GM21717 (cell line): ENCODE measurements around the gene FMO3.

ENCODE experiments used
- ATAC-seq: cut with Tn5 transposase; IDR thresholded peaks from one replicate; pipeline ENCODE4 v1.9.1; 2021; ENCODE audit warnings: mild to moderate bottlenecking, moderate library complexity; ENCODE audit not compliant: unreplicated experiment

FMO3 gene

GRCh38 chr1:171090604-171091003 is at the start of gene FMO3:
Gene FMO3, plus strand, starts transcription at chr1:171090905. Its CDS starts 1,754 bp downstream, at chr1:171092659.
- no peak for ATAC-seq

- no peak for ATAC-seq
Observed at GRCh38 chr1:171048014-171048413, 42.7 kb upstream of the FMO3 start.

GRCh38 chr1:171052977-171053376 is 37.7 kb upstream of the FMO3 start:
- no peak for ATAC-seq

GRCh38 chr1:171055966-171056643 is 34.6 kb upstream of the FMO3 start:
- ATAC-seq, result no peak

GRCh38 chr1:171061425-171062143 is 29.1 kb upstream of the FMO3 start:
- ATAC-seq, result no peak

GRCh38 chr1:171062902-171063301 is 27.8 kb upstream of the FMO3 start:
- no peak for ATAC-seq

GRCh38 chr1:171075041-171075440 is 15.7 kb upstream of the FMO3 start:
- no peak for ATAC-seq

- ATAC-seq, result no peak
Observed at GRCh38 chr1:171081314-171081753, 9.4 kb upstream of the FMO3 start.

- ATAC-seq, result no peak
Observed at GRCh38 chr1:171081763-171082201, 8.9 kb upstream of the FMO3 start.

- no peak for ATAC-seq
Observed at GRCh38 chr1:171082606-171083005, 8.1 kb upstream of the FMO3 start.

GRCh38 chr1:171083222-171083621 is 7.5 kb upstream of the FMO3 start:
- ATAC-seq, result no peak

- ATAC-seq, result no peak
Observed at GRCh38 chr1:171084091-171084490, 6.6 kb upstream of the FMO3 start.

GRCh38 chr1:171084870-171085269 is 5.8 kb upstream of the FMO3 start:
- no peak for ATAC-seq

GRCh38 chr1:171087896-171088295 is 2.8 kb upstream of the FMO3 start:
- ATAC-seq, result no peak

- ATAC-seq, result no peak
Observed at GRCh38 chr1:171103862-171104261, 13.2 kb downstream of the FMO3 start.

GRCh38 chr1:171107262-171107940 is 16.7 kb downstream of the FMO3 start:
- ATAC-seq, result no peak

- no peak for ATAC-seq
Observed at GRCh38 chr1:171107969-171108368, 17.3 kb downstream of the FMO3 start.

- no peak for ATAC-seq
Observed at GRCh38 chr1:171109966-171110365, 19.3 kb downstream of the FMO3 start.

GRCh38 chr1:171110621-171111326 is 20.1 kb downstream of the FMO3 start:
- ATAC-seq, result no peak

GRCh38 chr1:171112119-171112518 is 21.4 kb downstream of the FMO3 start:
- no peak for ATAC-seq

GRCh38 chr1:171113382-171113781 is 22.7 kb downstream of the FMO3 start:
- ATAC-seq, result no peak
